H1 (cell line): ENCODE measurements around the gene TNFRSF1A. TPM values are rescaled to one million over a fixed set of nuclear protein-coding genes. Genes with fewer than 3 reads are reported as not detected.

ENCODE experiments used
- CTCF ChIA-PET: fragments of 300-600 bp; sonication (Branson Sonifier 250); formaldehyde crosslinking; loops from one replicate; lab custom pipeline; 2021; ENCODE audit not compliant: partially characterized antibody; lab: Charles Lee
- POLR2A ChIA-PET: fragments of 300-600 bp; sonication (Branson Sonifier 250); formaldehyde crosslinking; loops from one replicate; lab custom pipeline; 2021; ENCODE audit warnings: inconsistent platforms; ENCODE audit not compliant: partially characterized antibody; lab: Charles Lee
- DNase-seq, 2 experiments: peaks; one replicate each; pipeline versions ENCODE4 v3.0.0 to v3.0.0-alpha.2; 2010 to 2022; ENCODE audit warnings: low spot score in 2 of 2, low read depth in 1 of 2, mixed read lengths in 1 of 2
- FAIRE-seq: peaks from 2 replicates; lab custom pipeline; 2011; peaks lifted over from hg19 to GRCh38; lab: Jason Lieb, UNC
- H2AFZ ChIP-seq: 2 replicates; pipeline ENCODE4 v1.8.1; 2012; ENCODE audit warnings: low read length, inconsistent platforms
- H2AK5ac ChIP-seq: 2 replicates; pipeline ENCODE4 v1.6.1; 2013; ENCODE audit warnings: low read depth, low read length
- H2BK120ac ChIP-seq: replicated peaks from 2 replicates; pipeline ENCODE3; 2013; ENCODE audit warnings: low read depth, low read length, inconsistent platforms
- H2BK12ac ChIP-seq: 2 replicates; pipeline ENCODE4 v1.6.1; 2013; ENCODE audit warnings: low read depth, low read length
- H2BK15ac ChIP-seq: 2 replicates; pipeline ENCODE4 v1.6.1; 2013; ENCODE audit warnings: low read length
- H2BK20ac ChIP-seq: 2 replicates; pipeline ENCODE4 v1.6.1; 2013; ENCODE audit warnings: low read length
- H2BK5ac ChIP-seq: 2 replicates; pipeline ENCODE4 v1.6.1; 2013; ENCODE audit warnings: low read depth, low read length
- H3K14ac ChIP-seq: 2 replicates; pipeline ENCODE4 v1.6.1; 2013; ENCODE audit warnings: inconsistent platforms; ENCODE audit not compliant: insufficient read length
- H3K18ac ChIP-seq: 2 replicates; pipeline ENCODE4 v1.6.1; 2013; ENCODE audit warnings: low read length; ENCODE audit errors: extremely low read depth
- H3K23ac ChIP-seq: 2 replicates; pipeline ENCODE4 v1.6.1; 2013; ENCODE audit warnings: inconsistent platforms; ENCODE audit not compliant: insufficient read length
- H3K23me2 ChIP-seq: 2 replicates; pipeline ENCODE4 v1.6.1; 2013; ENCODE audit warnings: low read depth, low read length
- H3K27ac ChIP-seq: 2 replicates; pipeline ENCODE4 v1.6.1; 2011; ENCODE audit warnings: low read depth, low read length, inconsistent platforms
- H3K27me3 ChIP-seq, 4 experiments: replicated peaks in 1 of 4; 1 replicate in 1 of 4; 2 replicates in 3 of 4; pipeline versions ENCODE4 v1.6.1 to v1.8.1; 2011 to 2013; ENCODE audit warnings: low read length in 3 of 4, mild to moderate bottlenecking in 3 of 4, inconsistent platforms in 2 of 4, mixed read lengths in 2 of 4, moderate library complexity in 1 of 4; ENCODE audit not compliant: control insufficient read depth in 3 of 4, insufficient read depth in 3 of 4; ENCODE audit errors: extremely low read depth in 1 of 4
- H3K36me3 ChIP-seq, 4 experiments: 2 replicates each; pipeline versions ENCODE4 v1.6.1 to v1.8.1; 2011 to 2013; ENCODE audit warnings: mild to moderate bottlenecking in 4 of 4, low read length in 3 of 4, moderate library complexity in 2 of 4, control low read depth in 1 of 4, inconsistent platforms in 1 of 4; ENCODE audit not compliant: insufficient read depth in 4 of 4, control insufficient read depth in 2 of 4
- H3K4ac ChIP-seq: replicated peaks from 2 replicates; pipeline ENCODE3; 2013; ENCODE audit warnings: low read length, low read depth, mixed read lengths, inconsistent platforms; ENCODE audit not compliant: insufficient read length
- H3K4me1 ChIP-seq, 4 experiments: replicated peaks in 1 of 4; 1 replicate in 1 of 4; 2 replicates in 3 of 4; pipeline versions ENCODE4 v1.6.1 to v1.8.1; 2011 to 2013; ENCODE audit warnings: low read length in 3 of 4, inconsistent platforms in 2 of 4, mixed read lengths in 1 of 4; ENCODE audit not compliant: insufficient read depth in 4 of 4, control insufficient read depth in 3 of 4
- H3K4me2 ChIP-seq, 2 experiments: 2 replicates each; pipeline versions ENCODE4 v1.6.1 to v1.8.1; 2011 to 2013; ENCODE audit warnings: low read depth in 2 of 2, low read length in 2 of 2, control low read depth in 1 of 2, inconsistent platforms in 1 of 2, mild to moderate bottlenecking in 1 of 2; ENCODE audit not compliant: insufficient read depth in 1 of 2
- H3K4me3 ChIP-seq, 4 experiments: fragments of 200-600, 300-600 bp in 1 of 4; sonication (generic), shearing (Covaris generic), sonication (Bioruptor Twin) in 1 of 4; 2 replicates each; pipeline versions ENCODE4 v1.5.1 to v1.8.1; 2011 to 2016; ENCODE audit warnings: low read length in 4 of 4, low read depth in 3 of 4, control low read depth in 2 of 4, inconsistent platforms in 2 of 4, mild to moderate bottlenecking in 2 of 4, mixed read lengths in 1 of 4, moderate library complexity in 1 of 4; ENCODE audit not compliant: insufficient read depth in 2 of 4; ENCODE audit errors: extremely low read depth in 1 of 4
- H3K56ac ChIP-seq: replicated peaks from 2 replicates; pipeline ENCODE3; 2013; ENCODE audit warnings: low read depth, mild to moderate bottlenecking, mixed read lengths, low read length, inconsistent platforms; ENCODE audit not compliant: insufficient read length
- H3K79me1 ChIP-seq: 2 replicates; pipeline ENCODE4 v1.6.1; 2013; ENCODE audit warnings: low read depth, low read length, control low read depth
- H3K79me2 ChIP-seq, 2 experiments: 2 replicates each; pipeline versions ENCODE4 v1.6.1 to v1.8.1; 2012 to 2013; ENCODE audit warnings: low read length in 2 of 2, mild to moderate bottlenecking in 2 of 2, inconsistent platforms in 1 of 2; ENCODE audit not compliant: insufficient read depth in 2 of 2, control insufficient read depth in 1 of 2
- H3K9ac ChIP-seq, 4 experiments: replicated peaks in 1 of 4; 1 replicate in 1 of 4; 2 replicates in 3 of 4; pipeline versions ENCODE4 v1.6.1 to v1.8.1; 2011 to 2013; ENCODE audit warnings: low read depth in 3 of 4, low read length in 3 of 4, control low read depth in 2 of 4, mild to moderate bottlenecking in 2 of 4, moderate library complexity in 2 of 4, inconsistent platforms in 1 of 4; ENCODE audit errors: extremely low read depth in 1 of 4
- H3K9me3 ChIP-seq, 2 experiments: 2 replicates each; pipeline versions ENCODE4 v1.6.1 to v1.8.1; 2012 to 2013; ENCODE audit warnings: mild to moderate bottlenecking in 2 of 2, moderate library complexity in 2 of 2, control low read depth in 1 of 2, inconsistent platforms in 1 of 2, low read depth in 1 of 2, low read length in 1 of 2, mixed read lengths in 1 of 2; ENCODE audit not compliant: insufficient read depth in 2 of 2
- H4K20me1 ChIP-seq, 2 experiments: replicated peaks in 1 of 2; 2 replicates each; pipeline versions ENCODE3 to v1.8.1; 2011 to 2013; ENCODE audit warnings: inconsistent platforms in 2 of 2, low read length in 2 of 2, mild to moderate bottlenecking in 1 of 2; ENCODE audit not compliant: insufficient read depth in 2 of 2, control insufficient read depth in 1 of 2
- H4K5ac ChIP-seq: 2 replicates; pipeline ENCODE4 v1.6.1; 2013; ENCODE audit warnings: low read length, low read depth, mixed read lengths, inconsistent platforms; ENCODE audit not compliant: insufficient read length
- H4K8ac ChIP-seq: 2 replicates; pipeline ENCODE4 v1.8.0; 2013; ENCODE audit warnings: mild to moderate bottlenecking, moderate library complexity, low read length, inconsistent platforms; ENCODE audit not compliant: insufficient read depth; ENCODE audit errors: extremely low read depth
- H4K91ac ChIP-seq: replicated peaks from 2 replicates; pipeline ENCODE3; 2013; ENCODE audit warnings: low read length, mixed read lengths, inconsistent platforms; ENCODE audit not compliant: insufficient read length
- ATF2 ChIP-seq: IDR thresholded peaks from 2 replicates; pipeline ENCODE4 v1.6.1; 2012; ENCODE audit warnings: low read length, inconsistent platforms
- CHD2 ChIP-seq: IDR thresholded peaks from 2 replicates; pipeline ENCODE4 v1.6.1; 2012; ENCODE audit warnings: low read length, improper control_type of control experiment
- EZH2 ChIP-seq: fragments of 200-600 bp; sonication (generic); IDR thresholded peaks from 2 replicates; pipeline ENCODE4 v1.7.1; 2012; ENCODE audit warnings: low read depth, mild to moderate bottlenecking, moderate library complexity, low read length, inconsistent platforms; ENCODE audit not compliant: severe bottlenecking
- JUN ChIP-seq: IDR thresholded peaks from 2 replicates; pipeline ENCODE4 v1.6.1; 2011; ENCODE audit warnings: low read depth, mild to moderate bottlenecking, improper control_type of control experiment, low read length
- SIN3A ChIP-seq, 2 experiments: IDR thresholded peaks in 1 of 2; conservative IDR thresholded peaks in 1 of 2; 2 replicates each; pipeline ENCODE4 v1.6.1; 2011 to 2012; ENCODE audit warnings: low read length in 2 of 2, improper control_type of control experiment in 1 of 2, low read depth in 1 of 2, mild to moderate bottlenecking in 1 of 2
- SUZ12 ChIP-seq: fragments of 200-600 bp; sonication (generic); IDR thresholded peaks from 2 replicates; pipeline ENCODE4 v1.6.1; 2012; ENCODE audit warnings: mild to moderate bottlenecking, inconsistent platforms, low read length, moderate library complexity, mixed read lengths
- WGBS, 2 experiments: shearing (Covaris generic) in 1 of 2; methylation state at CpG; one replicate each; pipeline versions ENCODE4 v1.1.6 to v1.1.7; 2013 to 2015; ENCODE audit warnings: low lambda C conversion rate in 2 of 2, mixed read lengths in 2 of 2, inconsistent platforms in 1 of 2, low coverage in 1 of 2, missing lambda C conversion rate in 1 of 2; ENCODE audit not compliant: insufficient replicate concordance in 2 of 2, insufficient coverage in 1 of 2, insufficient read length in 1 of 2; ENCODE audit errors: extremely low coverage in 1 of 2, missing lambda C conversion rate in 1 of 2; 5-methylcytosine and 5-hydroxymethylcytosine counted together
- polyA plus RNA-seq, 7 experiments: library from polyadenylated mRNA; depleted of rRNA in 3 of 7; stranded (reverse) in 5 of 7; unstranded in 2 of 7; fragments of >200 nt in 5 of 7; fragments of 200-250 nt in 2 of 7; gene quantifications; 1 replicate in 5 of 7; 2 replicates in 1 of 7; 4 replicates in 1 of 7; pipeline versions ENCODE4 v1.2.1 to v1.2.3, GENCODE V29; 2011 to 2013; ENCODE audit warnings: missing spikeins in 2 of 7, mixed read lengths in 2 of 7
- total RNA-seq: library from RNA; stranded (reverse); fragmentation: NEBNext Ultra II Directional; extraction: Animal tissue kit (Norgen Biotek cat#: 25700); gene quantifications from 2 replicates; pipeline ENCODE4 v1.2.1, GENCODE V29; 2021

Gene TNFRSF1A
- total and polyA plus RNA-seq, 2 of the 8 experiments (the other 6 are each of a cell fraction or from before 2014, with no cell fraction given), result 28.7 to 42.1 TPM

- Histone ChIP-seq H2BK15ac (peak overlapping the region; percentile 20; the same call in 1 of the 2 replicates), H4K91ac (no peak overlapping the region), H3K27ac (no peak overlapping the region), H3K4me2 (no peak overlapping the region), H4K8ac (no peak overlapping the region), H3K9me3 (no peaks in the 10 kb centered on the region), H3K4ac (no peak overlapping the region), H3K18ac (no peak overlapping the region), H4K20me1 (no peaks in the 10 kb centered on the region), H3K79me2 (no peaks in the 10 kb centered on the region), H3K4me1 (peaks cover 3 to 12% (median 6%) of the 10 kb centered on the region in 4 experiments; a peak in 5 of 7 replicates), H2BK5ac (0 out of 2 replicates have a peak overlapping the region, but pooled peaks have one; percentile 42)
- DNase-seq, result no peak
- POLR2A ChIA-PET, result interaction anchor here (0.9 to 1.5 kb wide), 5 partner anchors 11 to 228 kb away, joined by 3 to 5 read pairs (median 4); partner anchors contain the start of genes CD9 and VAMP1
- CTCF ChIA-PET, result interaction anchor here (0.6 to 8.1 kb wide), 58 partner anchors 10 to 869 kb away, joined by 3 to 182 read pairs (median 4); partner anchors contain the start of gene CD9
- TF ChIP-seq JUN, result no peak
- TF ChIP-seq SIN3A (conservative IDR thresholded peaks at IDR 0.05 in 1 of 2, IDR thresholded peaks at IDR 0.05 in 1 of 2; ENCODE audit: low read depth in 1 of 2, low read length in 2 of 2), result no peak
- no peak for TF ChIP-seq CHD2
- TF ChIP-seq ATF2, result no peak
- TF ChIP-seq EZH2, result no peak
- no peak for TF ChIP-seq SUZ12
- TF ChIP-seq, all 59 proteins: peak for 0
- Histone ChIP-seq H2BK20ac (no peak overlapping the region), H2BK12ac (no peak overlapping the region), H3K36me3 (no peaks in the 10 kb centered on the region), H3K27me3 (peaks cover 0 to 2% (median 0%) of the 10 kb centered on the region in 4 experiments; a peak in 2 of 7 replicates), H3K4me3 (no peak overlapping the region), H2AK5ac (no peak overlapping the region), H3K23ac (no peak overlapping the region), H2BK120ac (no peak overlapping the region), H2AFZ (no peak overlapping the region), H4K5ac (no peak overlapping the region), H3K56ac (no peak overlapping the region), H3K79me1 (no peaks in the 10 kb centered on the region), H3K14ac (no peak overlapping the region), H3K9ac (no peak overlapping the region), H3K23me2 (no peaks in the 10 kb centered on the region)
- no peak for FAIRE-seq
- WGBS, 2 experiments, result 88% methylated on average over 12 of the region's 12 CpGs; no CpG with 5 or more reads in 1 of the 2 experiments
Observed at GRCh38 chr12:6284273-6284672, 57.6 kb downstream of the TNFRSF1A start.
